H1 (cell line): Measurements from ENCODE around the gene CELSR1. TPM values are rescaled to one million over a fixed set of nuclear protein-coding genes. Genes with fewer than 3 reads are reported as not detected.
A peak's percentile ranks its signal among the peaks of the same experiment; 100 is the strongest.

Source experiments
- ASH2L ChIP-seq: fragments of 200-600, 300-600 bp; sonication (generic); IDR thresholded peaks from one replicate; pipeline ENCODE4 v1.7.1; 2017; ENCODE audit warnings: low read length
- BRCA1 ChIP-seq: IDR thresholded peaks from 2 replicates; pipeline ENCODE4 v1.6.1; 2012; ENCODE audit warnings: low read depth, low read length, improper control_type of control experiment
- CHD2 ChIP-seq: IDR thresholded peaks from 2 replicates; pipeline ENCODE4 v1.6.1; 2012; ENCODE audit warnings: low read length, improper control_type of control experiment
- CTBP2 ChIP-seq: IDR thresholded peaks from 2 replicates; pipeline ENCODE4 v1.7.0; 2011; ENCODE audit warnings: borderline replicate concordance, mild to moderate bottlenecking, moderate library complexity, mixed read lengths, low read length; ENCODE audit not compliant: insufficient read depth, insufficient read length
- EGR1 ChIP-seq: IDR thresholded peaks from 2 replicates; pipeline ENCODE4 v1.6.1; 2011; ENCODE audit warnings: low read depth, low read length, borderline replicate concordance
- EZH2 ChIP-seq: fragments of 200-600 bp; sonication (generic); IDR thresholded peaks from 2 replicates; pipeline ENCODE4 v1.7.1; 2012; ENCODE audit warnings: low read depth, mild to moderate bottlenecking, moderate library complexity, low read length, inconsistent platforms; ENCODE audit not compliant: severe bottlenecking
- GABPA ChIP-seq: IDR thresholded peaks from 2 replicates; pipeline ENCODE4 v1.6.1; 2011; ENCODE audit warnings: mild to moderate bottlenecking, low read length, moderate library complexity, borderline replicate concordance; ENCODE audit not compliant: insufficient read depth
- HDAC2 ChIP-seq, 2 experiments: fragments of 300-600 bp in 1 of 2; sonication (generic) in 1 of 2; IDR thresholded peaks; 2 replicates each; pipeline ENCODE4 v1.6.1; 2011 to 2012; ENCODE audit warnings: low read depth in 2 of 2, low read length in 2 of 2, mild to moderate bottlenecking in 2 of 2, moderate library complexity in 2 of 2, borderline replicate concordance in 1 of 2, inconsistent platforms in 1 of 2
- KDM1A ChIP-seq: fragments of 200-600, 300-600 bp; sonication (generic); IDR thresholded peaks from 2 replicates; pipeline ENCODE4 v1.7.1; 2016; ENCODE audit warnings: mild to moderate bottlenecking, low read length, borderline replicate concordance
- KDM4A ChIP-seq: IDR thresholded peaks from one replicate; pipeline ENCODE4 v1.7.1; 2012; ENCODE audit warnings: low read depth, mild to moderate bottlenecking, moderate library complexity, low read length, inconsistent platforms; ENCODE audit not compliant: severe bottlenecking
- MAFK ChIP-seq: IDR thresholded peaks from 2 replicates; pipeline ENCODE4 v1.6.1; 2012; ENCODE audit warnings: low read depth, mild to moderate bottlenecking, improper control_type of control experiment, low read length
- POLR2AphosphoS5 ChIP-seq: IDR thresholded peaks from 2 replicates; pipeline ENCODE4 v1.6.1; 2011; ENCODE audit warnings: low read depth, low read length
- RFX5 ChIP-seq: IDR thresholded peaks from 2 replicates; pipeline ENCODE4 v1.6.1; 2011; ENCODE audit warnings: low read depth, low read length, improper control_type of control experiment, borderline replicate concordance
- RXRA ChIP-seq: IDR thresholded peaks from 2 replicates; pipeline ENCODE4 v1.6.1; 2011; ENCODE audit warnings: low read depth, mild to moderate bottlenecking, low read length, moderate library complexity; ENCODE audit not compliant: insufficient read depth
- SIN3A ChIP-seq, 2 experiments: IDR thresholded peaks in 1 of 2; conservative IDR thresholded peaks in 1 of 2; 2 replicates each; pipeline ENCODE4 v1.6.1; 2011 to 2012; ENCODE audit warnings: low read length in 2 of 2, improper control_type of control experiment in 1 of 2, low read depth in 1 of 2, mild to moderate bottlenecking in 1 of 2
- SIX5 ChIP-seq: IDR thresholded peaks from 2 replicates; pipeline ENCODE4 v1.6.1; 2011; ENCODE audit warnings: mild to moderate bottlenecking, low read depth, low read length
- SP1 ChIP-seq: IDR thresholded peaks from 2 replicates; pipeline ENCODE4 v1.6.1; 2011; ENCODE audit warnings: low read depth, low read length
- TBP ChIP-seq: IDR thresholded peaks from 2 replicates; pipeline ENCODE4 v1.6.1; 2011; ENCODE audit warnings: low read depth, low read length, improper control_type of control experiment
- TEAD4 ChIP-seq: IDR thresholded peaks from 2 replicates; pipeline ENCODE4 v1.6.1; 2012; ENCODE audit warnings: low read depth, low read length, inconsistent platforms, mixed read lengths
- YY1 ChIP-seq: IDR thresholded peaks from 2 replicates; pipeline ENCODE4 v1.6.1; 2011; ENCODE audit warnings: low read depth, mild to moderate bottlenecking, low read length
- ZNF274 ChIP-seq: IDR thresholded peaks from 2 replicates; pipeline ENCODE4 v1.7.0; 2012; ENCODE audit warnings: low read length, borderline replicate concordance; ENCODE audit errors: extremely low read depth
- polyA plus RNA-seq, 7 experiments: library from polyadenylated mRNA; depleted of rRNA in 3 of 7; stranded (reverse) in 5 of 7; unstranded in 2 of 7; fragments of >200 nt in 5 of 7; fragments of 200-250 nt in 2 of 7; gene quantifications; 1 replicate in 5 of 7; 2 replicates in 1 of 7; 4 replicates in 1 of 7; pipeline versions ENCODE4 v1.2.1 to v1.2.3, GENCODE V29; 2011 to 2013; ENCODE audit warnings: missing spikeins in 2 of 7, mixed read lengths in 2 of 7
- total RNA-seq: library from RNA; stranded (reverse); fragmentation: NEBNext Ultra II Directional; extraction: Animal tissue kit (Norgen Biotek cat#: 25700); gene quantifications from 2 replicates; pipeline ENCODE4 v1.2.1, GENCODE V29; 2021
- TF ChIP-seq, protein P1 (sequence below): IDR thresholded peaks from 2 replicates; pipeline ENCODE4 v1.6.1; 2012; ENCODE audit warnings: low read length, inconsistent platforms
- TF ChIP-seq, protein P2 (sequence below): IDR thresholded peaks from 2 replicates; pipeline ENCODE4 v1.6.1; 2011; ENCODE audit warnings: low read depth, mild to moderate bottlenecking, low read length; ENCODE audit not compliant: insufficient read depth

CELSR1 gene
- total and polyA plus RNA-seq, 2 of the 8 experiments (the other 6 are each of a cell fraction or from before 2014, with no cell fraction given) = 9.0 to 12.4 TPM

GRCh38 chr22:46367707-46368191, 169.7 kb downstream of the CELSR1 start (continued):
- TF ChIP-seq TEAD4 (peak; percentile 97), TBP (no peak; the same call in 1 of the 2 replicates), SP1 (no peak), CHD2 (no peak; the same call in 1 of the 2 replicates), EZH2 (no peak), ZNF274 (no peak), SIX5 (no peak), KDM1A (no peak; the same call in 1 of the 2 replicates), MAFK (no peak), CTBP2 (peak; percentile 80), RFX5 (no peak), BRCA1 (no peak), HDAC2 (IDR thresholded peaks at IDR 0.05; ENCODE audit: borderline replicate concordance in 1 of 2, low read depth in 2 of 2, low read length in 2 of 2) (no peak), KDM4A (no peak), POLR2AphosphoS5 (peak; percentile 18; the same call in 1 of the 2 replicates), SIN3A (conservative IDR thresholded peaks at IDR 0.05 in 1 of 2, IDR thresholded peaks at IDR 0.05 in 1 of 2; ENCODE audit: low read depth in 1 of 2, low read length in 2 of 2) (peak in 1 of 2 experiments; percentile 81; a peak in 2 of 4 replicates), RXRA (no peak), GABPA (peak; percentile 87), YY1 (peak; percentile 81), EGR1 (no peak), ASH2L (no peak)
- TF ChIP-seq, protein P1, sequence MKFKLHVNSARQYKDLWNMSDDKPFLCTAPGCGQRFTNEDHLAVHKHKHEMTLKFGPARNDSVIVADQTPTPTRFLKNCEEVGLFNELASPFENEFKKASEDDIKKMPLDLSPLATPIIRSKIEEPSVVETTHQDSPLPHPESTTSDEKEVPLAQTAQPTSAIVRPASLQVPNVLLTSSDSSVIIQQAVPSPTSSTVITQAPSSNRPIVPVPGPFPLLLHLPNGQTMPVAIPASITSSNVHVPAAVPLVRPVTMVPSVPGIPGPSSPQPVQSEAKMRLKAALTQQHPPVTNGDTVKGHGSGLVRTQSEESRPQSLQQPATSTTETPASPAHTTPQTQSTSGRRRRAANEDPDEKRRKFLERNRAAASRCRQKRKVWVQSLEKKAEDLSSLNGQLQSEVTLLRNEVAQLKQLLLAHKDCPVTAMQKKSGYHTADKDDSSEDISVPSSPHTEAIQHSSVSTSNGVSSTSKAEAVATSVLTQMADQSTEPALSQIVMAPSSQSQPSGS = no peak
- TF ChIP-seq, protein P2, sequence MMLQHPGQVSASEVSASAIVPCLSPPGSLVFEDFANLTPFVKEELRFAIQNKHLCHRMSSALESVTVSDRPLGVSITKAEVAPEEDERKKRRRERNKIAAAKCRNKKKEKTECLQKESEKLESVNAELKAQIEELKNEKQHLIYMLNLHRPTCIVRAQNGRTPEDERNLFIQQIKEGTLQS = no peak
